Body of pancreas (tissue), 4 donors: ENCODE data around the gene MRAS. TPM values are rescaled to one million over a fixed set of nuclear protein-coding genes. Genes with fewer than 3 reads are reported as not detected.

Experiments used
- ATAC-seq: fragments of 150-250 bp; one replicate; pipeline ENCODE4 v1.9.1; 2016
- DNase-seq, 4 donors: peaks; one replicate each; pipeline ENCODE4 v3.0.0-alpha.2; 2019
- H3K27ac ChIP-seq, 4 donors: fragments of 200-600 bp; sonication (generic); 1 replicate in 3 of 4; 2 replicates in 1 of 4; pipeline versions ENCODE4 v1.5.1 to v1.6.1; 2016 to 2019; ENCODE audit warnings: mild to moderate bottlenecking in 1 of 4, mixed read lengths in 1 of 4, moderate library complexity in 1 of 4
- H3K27me3 ChIP-seq, 2 donors: fragments of 200-600 bp; sonication (generic); one replicate each; pipeline ENCODE4 v1.6.0; 2016; ENCODE audit warnings: mild to moderate bottlenecking in 1 of 2
- H3K36me3 ChIP-seq, 2 donors: fragments of 200-600 bp; sonication (generic); replicated peaks in 1 of 2; 2 replicates each; pipeline ENCODE4 v1.5.1; 2016; ENCODE audit warnings: low read depth in 2 of 2; ENCODE audit not compliant: insufficient read depth in 1 of 2
- H3K4me1 ChIP-seq: fragments of 200-600 bp; sonication (generic); one replicate; pipeline ENCODE4 v1.6.0; 2016
- H3K4me3 ChIP-seq, 2 donors: fragments of 200-600 bp; sonication (generic); 1 replicate in 1 of 2; 2 replicates in 1 of 2; pipeline ENCODE4 v1.5.1; 2016 to 2019
- H3K9me3 ChIP-seq, 3 donors: fragments of 200-600 bp; sonication (generic); 1 replicate in 2 of 3; 2 replicates in 1 of 3; pipeline ENCODE4 v1.5.1; 2016
- POLR2A ChIP-seq, 3 donors: fragments of 450-650 bp; IDR thresholded peaks; one replicate each; pipeline ENCODE4 v1.6.1; 2016; ENCODE audit warnings: antibody characterized with exemption in 3 of 3, mild to moderate bottlenecking in 2 of 3
- WGBS, 2 donors: methylation state at CpG; one replicate each; pipeline ENCODE4 v1.1.5; 2017; 5-methylcytosine and 5-hydroxymethylcytosine counted together
- intact Hi-C: fragments of 100-400 bp; cut with DNase I; formaldehyde crosslinking; loops from one replicate; pipeline ENCODE4 v1.15.1; 2023
- total RNA-seq, 2 donors: library from RNA; depleted of rRNA; stranded (reverse); fragments of >200 nt; gene quantifications; one replicate each; pipeline ENCODE4 v1.1.0, GENCODE V29; 2016
- TF ChIP-seq, protein P1 (sequence below), 7 experiments: fragments of 450-650 bp in 4 of 7; fragments of 200-600 bp in 3 of 7; sonication (generic) in 3 of 7; IDR thresholded peaks; one replicate each; pipeline ENCODE4 v1.5.1; 2016 to 2019; ENCODE audit warnings: antibody characterized with exemption in 7 of 7

The MRAS gene
- total RNA-seq, 2 donors from 2014 or later, result 9.9 to 20.1 TPM

DNA sequence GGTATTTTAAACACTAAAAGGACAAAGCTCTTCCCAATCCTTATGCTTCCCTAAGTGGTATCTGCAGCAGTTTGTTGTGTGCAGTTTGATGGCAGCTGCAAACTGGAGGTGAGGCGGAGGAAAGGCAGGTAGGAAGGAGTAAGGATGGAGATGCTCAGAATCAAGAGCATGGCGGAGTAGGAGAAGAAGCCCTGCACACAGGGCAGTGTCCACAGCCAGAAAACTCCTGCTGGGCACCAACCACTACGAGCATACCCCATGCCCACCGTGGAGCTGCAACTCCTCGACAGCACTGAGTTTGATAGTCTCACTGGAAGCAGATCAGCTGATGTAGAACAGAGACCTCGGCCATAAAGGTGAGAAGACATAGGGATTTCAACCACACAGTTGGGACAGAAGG, 55.7 kb downstream of the MRAS start:
- intact Hi-C loops, result no loop called here
- TF ChIP-seq POLR2A (IDR thresholded peaks at IDR 0.05), result no peak
- TF ChIP-seq, protein P1, sequence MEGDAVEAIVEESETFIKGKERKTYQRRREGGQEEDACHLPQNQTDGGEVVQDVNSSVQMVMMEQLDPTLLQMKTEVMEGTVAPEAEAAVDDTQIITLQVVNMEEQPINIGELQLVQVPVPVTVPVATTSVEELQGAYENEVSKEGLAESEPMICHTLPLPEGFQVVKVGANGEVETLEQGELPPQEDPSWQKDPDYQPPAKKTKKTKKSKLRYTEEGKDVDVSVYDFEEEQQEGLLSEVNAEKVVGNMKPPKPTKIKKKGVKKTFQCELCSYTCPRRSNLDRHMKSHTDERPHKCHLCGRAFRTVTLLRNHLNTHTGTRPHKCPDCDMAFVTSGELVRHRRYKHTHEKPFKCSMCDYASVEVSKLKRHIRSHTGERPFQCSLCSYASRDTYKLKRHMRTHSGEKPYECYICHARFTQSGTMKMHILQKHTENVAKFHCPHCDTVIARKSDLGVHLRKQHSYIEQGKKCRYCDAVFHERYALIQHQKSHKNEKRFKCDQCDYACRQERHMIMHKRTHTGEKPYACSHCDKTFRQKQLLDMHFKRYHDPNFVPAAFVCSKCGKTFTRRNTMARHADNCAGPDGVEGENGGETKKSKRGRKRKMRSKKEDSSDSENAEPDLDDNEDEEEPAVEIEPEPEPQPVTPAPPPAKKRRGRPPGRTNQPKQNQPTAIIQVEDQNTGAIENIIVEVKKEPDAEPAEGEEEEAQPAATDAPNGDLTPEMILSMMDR (IDR thresholded peaks at IDR 0.05), result no peak
- Histone ChIP-seq H3K27ac (no peak overlapping the region), H3K36me3 (no peaks in the 10 kb centered on the region), H3K4me1 (peaks cover 1% of the 10 kb centered on the region), H3K9me3 (no peaks in the 10 kb centered on the region), H3K4me3 (no peak overlapping the region), H3K27me3 (no peaks in the 10 kb centered on the region)
- no peak for ATAC-seq
- no peak for DNase-seq
- 96% methylated on average over 6 of the region's 6 CpGs for WGBS, 2 donors

DNA sequence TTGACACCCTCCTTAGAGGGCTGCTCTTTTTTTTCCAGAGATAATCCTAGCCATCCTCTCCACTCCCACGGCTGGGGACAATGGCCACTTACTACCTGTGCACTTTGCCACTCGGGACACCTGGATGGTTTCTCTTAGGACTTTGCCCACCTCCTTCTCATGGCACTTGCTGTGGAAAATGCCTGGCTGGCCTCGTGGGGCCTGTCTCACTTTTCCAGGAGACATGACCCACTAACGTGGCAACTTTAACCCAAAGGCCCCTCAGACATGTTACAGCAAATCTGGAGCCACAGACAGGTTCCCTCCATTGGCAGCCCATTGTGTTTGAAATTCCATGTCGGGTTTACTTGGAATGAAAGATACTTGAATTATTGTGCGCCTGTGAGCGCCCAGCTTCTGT, 56.6 kb downstream of the MRAS start:
- 72 to 77% methylated on average over 7 of the region's 7 CpGs for WGBS, 2 donors
- Histone ChIP-seq H3K4me1 (no peaks in the 10 kb centered on the region), H3K36me3 (no peaks in the 10 kb centered on the region), H3K9me3 (no peaks in the 10 kb centered on the region), H3K27ac (no peak overlapping the region), H3K4me3 (no peak overlapping the region), H3K27me3 (no peaks in the 10 kb centered on the region)
- no peak for TF ChIP-seq POLR2A (IDR thresholded peaks at IDR 0.05)
- TF ChIP-seq, protein P1 (IDR thresholded peaks at IDR 0.05), result no peak
- ATAC-seq (no peak), DNase-seq (no peak)
- intact Hi-C loops, result no loop called here

DNA sequence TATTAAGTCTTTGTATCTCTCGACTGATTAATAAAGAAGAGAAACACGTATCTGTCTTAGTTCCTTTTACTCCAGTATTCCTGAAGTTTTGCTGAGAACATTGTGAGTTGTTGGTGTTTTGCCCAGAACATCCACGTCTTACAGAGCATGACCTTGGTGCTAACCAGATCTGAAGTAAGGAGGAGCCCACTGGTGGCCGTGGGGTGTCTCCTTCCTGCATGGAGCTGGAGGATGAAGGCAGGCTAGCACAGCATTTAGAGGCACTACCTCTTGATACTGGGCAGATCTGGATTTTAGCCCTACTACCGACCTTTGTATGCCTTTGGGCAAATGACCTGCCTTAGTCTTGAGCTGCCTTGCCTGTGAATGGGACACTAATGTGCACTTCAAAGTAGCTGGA, 57.1 kb downstream of the MRAS start:
- TF ChIP-seq, protein P1 (IDR thresholded peaks at IDR 0.05), result no peak
- no peak for TF ChIP-seq POLR2A (IDR thresholded peaks at IDR 0.05)
- intact Hi-C loops, result no loop called here
- no peaks in the 10 kb centered on the region for H3K4me1 ChIP-seq
- WGBS, 2 donors, result 80 to 82% methylated on average over 5 of the region's 5 CpGs
- no peaks in the 10 kb centered on the region for H3K27me3 ChIP-seq
- no peak overlapping the region for H3K4me3 ChIP-seq
- ATAC-seq, result no peak
- no peak overlapping the region for H3K27ac ChIP-seq
- H3K36me3 ChIP-seq, result no peaks in the 10 kb centered on the region
- DNase-seq, result no peak
- H3K9me3 ChIP-seq, result no peaks in the 10 kb centered on the region

DNA sequence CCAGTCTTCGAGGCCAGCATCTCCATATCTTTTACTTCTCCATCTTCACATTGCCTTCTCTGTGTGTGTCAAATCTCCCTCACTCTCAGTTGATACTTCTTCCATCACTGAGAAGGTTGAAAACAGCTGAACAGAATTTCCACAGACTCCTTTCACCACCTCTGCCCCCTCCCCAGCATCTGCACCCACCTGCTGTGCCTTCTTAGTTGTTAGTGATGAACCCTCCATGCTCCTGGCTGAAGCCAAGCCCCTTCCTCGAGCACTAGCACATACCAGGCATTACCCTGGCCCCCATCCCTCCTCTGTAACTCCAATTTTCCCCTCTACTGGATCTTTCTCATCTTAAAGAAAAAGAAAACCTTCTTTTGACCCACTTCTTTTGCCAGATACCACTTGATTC, 58.2 kb downstream of the MRAS start:
- no peak for TF ChIP-seq POLR2A (IDR thresholded peaks at IDR 0.05)
- TF ChIP-seq, protein P1 (IDR thresholded peaks at IDR 0.05), result no peak
- Histone ChIP-seq H3K4me3 (no peak overlapping the region), H3K27me3 (no peaks in the 10 kb centered on the region), H3K27ac (no peak overlapping the region), H3K4me1 (no peaks in the 10 kb centered on the region), H3K36me3 (no peaks in the 10 kb centered on the region), H3K9me3 (no peaks in the 10 kb centered on the region)
- ATAC-seq, result no peak
- 79 to 87% methylated on average over 2 of the region's 2 CpGs for WGBS, 2 donors
- no peak for DNase-seq
- intact Hi-C loops, result no loop called here

DNA sequence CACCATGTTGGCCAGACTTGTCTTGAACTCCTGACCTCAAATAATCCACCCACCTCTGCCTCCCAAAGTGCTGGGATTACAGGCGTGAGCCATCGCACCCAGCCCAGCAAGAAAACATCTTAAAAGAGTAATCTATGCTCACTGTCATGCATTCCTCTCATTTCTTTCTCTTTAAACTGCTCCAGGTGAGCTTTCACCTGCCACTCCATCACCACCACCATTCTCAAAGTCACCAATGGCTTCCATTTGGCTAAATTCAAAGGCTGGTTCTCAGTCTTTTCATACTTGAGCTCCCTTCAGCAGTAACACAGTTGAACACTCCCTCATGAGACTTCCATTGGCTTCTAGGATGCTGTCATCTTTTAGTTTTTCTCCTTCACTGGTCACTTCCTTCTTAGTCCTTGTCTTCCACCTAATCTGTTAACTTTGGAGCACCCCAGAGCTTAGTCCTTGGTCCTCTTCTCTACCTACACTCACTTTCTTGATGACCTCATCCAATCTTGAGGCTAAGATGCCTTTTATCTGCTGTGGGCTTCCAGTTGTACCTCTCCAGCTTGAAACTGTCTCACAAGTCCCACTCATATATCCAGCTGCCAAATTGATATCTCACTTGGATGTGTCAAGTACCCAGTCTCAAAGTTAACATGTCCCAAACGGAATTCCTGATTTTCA, 59.0 kb downstream of the MRAS start:
- ATAC-seq (no peak), DNase-seq (no peak)
- H3K27me3 ChIP-seq, result no peaks in the 10 kb centered on the region
- no peaks in the 10 kb centered on the region for H3K9me3 ChIP-seq
- H3K27ac ChIP-seq, result no peak overlapping the region
- TF ChIP-seq, protein P1 (IDR thresholded peaks at IDR 0.05), result no peak
- TF ChIP-seq POLR2A (IDR thresholded peaks at IDR 0.05), result no peak
- no peaks in the 10 kb centered on the region for H3K4me1 ChIP-seq
- H3K36me3 ChIP-seq, result no peaks in the 10 kb centered on the region
- intact Hi-C loops, result no loop called here
- H3K4me3 ChIP-seq, result no peak overlapping the region
- WGBS, 2 donors, result 71 to 80% methylated on average over 3 of the region's 3 CpGs
